Measurements from ENCODE around the gene SRSF1.
"Not testable (repeated sequence)": the region's sequence is repeated elsewhere in the genome, so short reads cannot be mapped to it uniquely, and the experiment has no call there.

SRSF1 gene

DNA sequence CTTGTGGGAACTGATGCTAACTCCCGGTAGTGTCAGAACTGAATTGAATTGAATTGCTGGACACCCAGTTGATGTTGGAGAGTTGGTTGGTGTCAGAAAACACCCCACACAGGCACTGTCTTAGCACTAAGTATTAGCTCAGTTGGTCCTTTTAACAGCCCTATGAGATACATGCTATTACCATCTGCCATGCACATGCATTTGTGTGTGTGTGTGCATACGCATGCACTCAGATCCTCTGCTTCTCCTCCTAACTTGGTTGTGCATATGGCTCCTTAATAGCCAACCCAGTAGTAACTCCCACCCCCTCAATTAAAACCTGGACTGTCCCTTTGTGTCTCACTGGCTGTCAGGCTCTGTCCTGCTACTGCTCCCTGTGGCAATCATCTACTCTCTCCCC, 43.9 kb upstream of the SRSF1 start:
- DNase-seq (ENCODE audit: low read depth) = no peak
- no peak for TF ChIP-seq CTCF (conservative IDR thresholded peaks at IDR 0.05; ENCODE audit: low read length)
- H3K4me3 ChIP-seq (ENCODE audit: low read length) = no peak overlapping the region

DNA sequence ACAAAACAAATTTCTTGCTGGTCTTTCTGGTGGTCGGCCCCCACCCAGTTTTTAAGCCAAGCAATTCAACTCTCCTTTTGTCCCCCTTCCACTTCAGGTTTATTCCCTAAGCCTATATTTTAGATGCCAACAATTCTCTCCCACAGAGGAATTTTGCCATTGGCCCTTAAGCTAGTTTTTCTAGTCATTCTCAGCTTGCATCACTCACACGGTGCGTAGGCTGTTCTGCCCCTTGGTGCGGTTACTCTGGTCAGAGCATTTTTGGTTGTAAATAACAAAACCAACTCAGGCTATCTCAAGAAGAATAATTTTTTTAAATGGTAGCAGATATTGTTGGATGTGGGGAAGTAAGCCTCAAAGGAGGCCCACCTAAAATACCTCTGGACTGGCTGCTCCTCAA, 42.5 kb upstream of the SRSF1 start:
- DNase-seq (ENCODE audit: low read depth) = no peak
- no peak for TF ChIP-seq CTCF (conservative IDR thresholded peaks at IDR 0.05; ENCODE audit: low read length)
- H3K4me3 ChIP-seq (ENCODE audit: low read length) = no peak overlapping the region

DNA sequence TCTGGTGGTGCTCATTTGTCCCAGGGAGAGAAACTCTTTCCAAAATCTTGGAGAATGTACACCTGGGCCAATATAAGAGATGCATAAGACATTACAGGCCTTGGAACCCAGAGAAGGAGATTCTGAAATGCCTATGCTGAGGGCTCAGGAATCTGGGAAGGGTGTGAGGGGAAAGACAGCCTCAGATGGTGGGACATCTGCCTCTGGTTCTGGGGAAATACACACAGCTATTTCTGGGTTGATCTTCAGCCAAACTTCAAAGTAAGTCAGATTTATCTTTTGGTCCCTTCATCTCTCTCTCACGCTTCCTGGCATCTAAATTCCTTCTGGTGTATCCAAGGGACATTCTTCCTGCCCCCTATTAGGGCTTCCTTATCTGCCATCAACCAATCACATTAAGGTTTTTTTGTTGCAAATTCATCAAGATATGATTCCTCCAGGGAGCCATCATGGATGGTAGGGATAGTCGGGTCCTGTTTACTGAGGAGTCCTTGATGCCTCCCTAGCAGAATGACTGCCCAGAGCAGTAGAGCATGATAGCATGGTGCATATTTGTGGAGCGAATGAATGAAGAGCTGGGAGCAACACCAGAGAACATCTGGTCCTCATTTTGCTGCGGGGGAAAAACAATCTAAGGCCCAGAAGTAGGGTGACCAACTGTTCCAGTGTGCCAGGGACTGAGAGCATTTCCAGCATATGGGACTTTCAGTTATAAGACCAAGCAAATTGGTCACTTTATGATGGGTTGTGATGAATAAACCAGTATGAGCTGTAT, 40.5 kb upstream of the SRSF1 start:
- no peak for TF ChIP-seq CTCF (conservative IDR thresholded peaks at IDR 0.05; ENCODE audit: low read length)
- peak; percentile 70 for DNase-seq (ENCODE audit: low read depth)
- H3K4me3 ChIP-seq (ENCODE audit: low read length) = no peak overlapping the region

- DNase-seq (ENCODE audit: low read depth) = peak; percentile 46
- no peak overlapping the region for H3K4me3 ChIP-seq (ENCODE audit: low read length)
- no peak for TF ChIP-seq CTCF (conservative IDR thresholded peaks at IDR 0.05; ENCODE audit: low read length)
Observed at GRCh38 chr17:58046239-58047094, 39.4 kb upstream of the SRSF1 start.

DNA sequence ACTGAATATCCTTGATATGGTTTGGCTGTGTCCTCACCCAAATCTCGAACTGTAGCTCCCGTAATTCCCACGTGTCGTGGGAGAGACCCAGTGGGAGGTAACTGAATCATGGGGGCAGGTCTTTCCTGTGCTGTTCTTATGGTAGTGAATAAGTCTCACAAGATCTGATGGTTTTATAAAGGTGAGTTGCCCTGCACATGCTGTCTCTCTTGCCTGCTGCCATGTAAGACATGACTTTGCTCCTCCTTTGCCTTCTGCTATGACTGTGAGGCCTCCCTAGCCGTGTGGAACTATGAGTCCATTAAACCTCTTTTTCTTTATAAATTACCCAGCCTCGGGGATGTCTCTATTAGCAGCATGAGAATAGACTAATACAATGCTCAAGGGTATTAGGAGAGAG, 37.2 kb upstream of the SRSF1 start:
- H3K4me3 ChIP-seq (ENCODE audit: low read length); DNase-seq (ENCODE audit: low read depth): not testable (repeated sequence)

DNA sequence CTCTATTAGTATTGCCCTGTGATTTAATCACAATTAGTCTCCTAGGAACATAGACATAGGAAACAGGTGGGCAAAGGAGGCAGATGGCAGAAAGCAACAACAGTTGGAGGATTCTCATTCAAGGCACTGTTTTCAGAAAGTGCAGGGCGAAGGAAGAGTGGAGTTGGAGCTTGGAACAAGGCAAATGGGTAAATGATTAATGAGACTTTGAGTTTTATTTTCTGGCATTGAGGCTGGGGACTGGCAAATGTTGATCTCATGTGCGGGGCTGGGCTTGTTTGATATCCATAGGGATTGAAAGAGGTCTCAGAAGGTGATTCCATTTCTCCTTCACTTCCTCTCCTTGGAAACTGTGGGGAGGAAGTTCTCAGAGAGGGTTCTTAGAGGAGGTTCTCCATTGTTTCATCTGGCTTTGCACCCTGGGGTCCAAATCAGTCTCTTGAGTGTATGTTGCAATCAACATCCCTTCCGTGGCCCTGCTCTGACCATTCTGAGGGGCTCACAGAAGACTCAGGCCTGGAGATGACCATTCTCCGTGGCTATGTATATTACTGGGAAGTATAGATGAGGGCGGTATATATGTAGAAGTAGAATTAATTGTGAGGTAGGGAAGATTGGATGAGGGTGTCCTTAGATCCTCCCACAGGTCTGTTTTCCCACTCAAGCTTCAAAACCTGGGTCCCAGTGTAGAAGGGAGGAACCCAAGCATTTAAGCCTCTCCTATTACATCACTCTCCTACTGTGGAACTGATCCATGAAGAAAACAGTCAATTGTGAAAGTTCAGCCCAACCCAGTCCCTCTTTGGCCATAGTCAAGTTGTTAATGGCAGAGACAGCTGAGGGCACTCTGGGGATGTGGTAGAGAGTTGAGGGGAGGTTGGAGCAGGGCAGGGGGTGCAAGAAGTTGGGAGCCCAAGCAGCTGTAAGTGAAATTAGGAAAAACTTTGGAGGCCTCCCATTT, 36.5 kb upstream of the SRSF1 start:
- no peak for TF ChIP-seq CTCF (conservative IDR thresholded peaks at IDR 0.05; ENCODE audit: low read length)

GRCh38 chr17:58041161-58041560, 34.1 kb upstream of the SRSF1 start:
- TF ChIP-seq CTCF (conservative IDR thresholded peaks at IDR 0.05; ENCODE audit: low read length) = no peak
- no peak overlapping the region for H3K4me3 ChIP-seq (ENCODE audit: low read length)
- DNase-seq (ENCODE audit: low read depth) = no peak

More for the DNA sequence above, 36.5 kb upstream of the SRSF1 start:
- H3K4me3 ChIP-seq (ENCODE audit: low read length) = no peak overlapping the region
- no peak for DNase-seq (ENCODE audit: low read depth)

All from AG10803 (cell line).